Epithelial cell of proximal tubule (primary cell): ENCODE measurements around the gene ERO1A. TPM values are rescaled to one million over a fixed set of nuclear protein-coding genes. Genes with fewer than 3 reads are reported as not detected.
"Not testable (repeated sequence)": the region's sequence is repeated elsewhere in the genome, so short reads cannot be mapped to it uniquely, and the experiment has no call there.

Source experiments
- DNase-seq: peaks from one replicate; pipeline ENCODE4 v3.0.0-alpha.2; 2011; ENCODE audit warnings: low read depth
- H3K4me3 ChIP-seq: 2 replicates; pipeline ENCODE4 v1.5.1; 2011; ENCODE audit warnings: low read depth, mild to moderate bottlenecking, low read length
- total RNA-seq: library from RNA; depleted of rRNA; stranded (reverse); fragments of >200 nt; gene quantifications from 2 replicates; pipeline ENCODE4 v1.2.3, GENCODE V29; 2015
- TF ChIP-seq, protein P1 (sequence below): conservative IDR thresholded peaks from 2 replicates; pipeline ENCODE4 v1.5.1; 2012; ENCODE audit warnings: low read depth, mild to moderate bottlenecking, low read length

ERO1A gene
- total RNA-seq, 1 donor from 2014 or later, result 105 TPM

- no peak for DNase-seq
- peak overlapping the region; percentile 97 for H3K4me3 ChIP-seq
- TF ChIP-seq, protein P1, sequence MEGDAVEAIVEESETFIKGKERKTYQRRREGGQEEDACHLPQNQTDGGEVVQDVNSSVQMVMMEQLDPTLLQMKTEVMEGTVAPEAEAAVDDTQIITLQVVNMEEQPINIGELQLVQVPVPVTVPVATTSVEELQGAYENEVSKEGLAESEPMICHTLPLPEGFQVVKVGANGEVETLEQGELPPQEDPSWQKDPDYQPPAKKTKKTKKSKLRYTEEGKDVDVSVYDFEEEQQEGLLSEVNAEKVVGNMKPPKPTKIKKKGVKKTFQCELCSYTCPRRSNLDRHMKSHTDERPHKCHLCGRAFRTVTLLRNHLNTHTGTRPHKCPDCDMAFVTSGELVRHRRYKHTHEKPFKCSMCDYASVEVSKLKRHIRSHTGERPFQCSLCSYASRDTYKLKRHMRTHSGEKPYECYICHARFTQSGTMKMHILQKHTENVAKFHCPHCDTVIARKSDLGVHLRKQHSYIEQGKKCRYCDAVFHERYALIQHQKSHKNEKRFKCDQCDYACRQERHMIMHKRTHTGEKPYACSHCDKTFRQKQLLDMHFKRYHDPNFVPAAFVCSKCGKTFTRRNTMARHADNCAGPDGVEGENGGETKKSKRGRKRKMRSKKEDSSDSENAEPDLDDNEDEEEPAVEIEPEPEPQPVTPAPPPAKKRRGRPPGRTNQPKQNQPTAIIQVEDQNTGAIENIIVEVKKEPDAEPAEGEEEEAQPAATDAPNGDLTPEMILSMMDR, result no peak
Observed at GRCh38 chr14:52730709-52731111, 35.4 kb upstream of the ERO1A start.

GRCh38 chr14:52729925-52730708 lies 34.8 kb upstream of the ERO1A start, which contains the start of gene STYX:
STYX (plus strand) TSS chr14:52730166; CDS start chr14:52730475, 309 bp downstream.
- DNase-seq, result peak; percentile 54
- TF ChIP-seq, protein P1, result no peak
- H3K4me3 ChIP-seq, result peak within 1 kb of the TSS; percentile 97

DNA sequence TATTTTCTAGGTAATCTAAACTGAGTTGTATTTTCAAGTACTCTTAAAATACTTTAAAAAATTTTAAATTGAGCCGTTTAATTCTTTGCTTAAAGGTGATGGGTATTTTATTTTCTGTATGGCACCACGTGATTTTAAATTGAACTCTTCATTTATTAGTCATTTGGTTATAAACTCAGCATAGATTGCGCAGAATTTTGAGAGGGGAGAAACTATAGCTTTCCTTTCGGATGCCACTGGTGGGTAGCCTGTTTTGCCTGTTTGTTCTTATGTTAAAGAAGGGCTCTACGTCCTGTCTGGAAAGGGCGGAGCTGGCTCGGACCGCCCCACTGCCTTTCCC lies 34.2 kb upstream of the ERO1A start:
- H3K4me3 ChIP-seq, result peak overlapping the region; percentile 39
- no peak for DNase-seq
- TF ChIP-seq, protein P1, result no peak

- not testable (repeated sequence) for DNase-seq, H3K4me3 ChIP-seq
Observed at GRCh38 chr14:52729035-52729434, 33.7 kb upstream of the ERO1A start.

GRCh38 chr14:52727509-52727908 lies 32.2 kb upstream of the ERO1A start:
- H3K4me3 ChIP-seq, DNase-seq: not testable (repeated sequence)

DNA sequence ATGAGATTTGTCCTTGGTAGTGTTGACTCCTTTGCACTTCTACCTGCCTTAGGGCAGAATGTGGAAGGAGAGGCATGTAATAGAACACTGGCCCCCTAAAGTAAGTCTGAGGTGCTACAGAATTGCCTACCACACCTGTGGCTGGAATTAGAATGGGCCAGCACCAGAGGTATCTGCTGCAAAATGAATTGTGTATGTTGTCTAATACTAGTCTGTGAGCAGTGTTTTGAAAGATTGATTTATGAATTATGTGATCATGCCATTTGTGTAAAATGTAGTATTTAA lies 28.9 kb upstream of the ERO1A start:
- no peak for DNase-seq
- H3K4me3 ChIP-seq, result no peak overlapping the region
- TF ChIP-seq, protein P1, result no peak

DNA sequence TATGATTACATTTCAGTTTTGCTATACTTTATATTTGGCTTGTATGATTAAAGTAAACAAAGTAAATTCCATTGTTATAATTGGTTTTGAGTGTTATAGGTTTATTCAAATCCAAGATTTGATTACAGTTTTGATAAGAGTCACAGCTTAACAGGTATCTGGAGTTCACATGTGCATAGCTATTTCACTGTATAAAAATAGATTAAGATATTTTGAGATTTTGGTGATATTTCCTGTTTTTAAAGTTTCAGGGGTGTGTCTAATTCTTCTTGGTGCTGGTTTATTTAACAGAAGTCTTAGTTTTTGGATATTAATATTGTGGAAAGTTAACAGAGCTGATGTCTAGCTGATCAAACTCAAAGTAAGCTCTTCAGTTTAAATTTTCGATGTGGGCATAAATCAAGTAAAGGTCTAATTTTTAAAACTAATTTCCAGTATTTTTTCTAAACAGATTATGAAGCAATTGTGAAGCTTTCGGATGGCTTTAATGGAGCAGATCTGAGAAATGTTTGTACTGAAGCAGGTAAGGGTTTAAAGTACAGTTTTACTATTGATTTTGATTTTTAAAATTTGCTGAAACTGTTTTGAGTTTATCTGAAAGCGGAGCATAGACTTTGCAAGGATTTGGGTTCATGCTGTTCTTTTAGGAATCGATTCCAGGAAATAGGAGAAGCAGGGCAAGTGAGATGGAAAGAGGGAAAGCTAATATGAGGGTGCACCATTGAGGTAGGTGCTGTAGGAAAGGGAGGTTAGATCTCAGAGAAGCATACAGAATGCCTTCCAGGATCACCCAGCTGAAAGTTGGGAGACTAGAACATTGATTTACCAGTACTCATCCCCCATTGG lies 28.4 kb upstream of the ERO1A start:
- TF ChIP-seq, protein P1, result no peak
- no peak overlapping the region for H3K4me3 ChIP-seq
- no peak for DNase-seq

GRCh38 chr14:52716155-52716554 lies 20.8 kb upstream of the ERO1A start:
- DNase-seq, result no peak
- H3K4me3 ChIP-seq, result no peak overlapping the region
- TF ChIP-seq, protein P1, result no peak
